GM18505 (cell line): Measurements from ENCODE around the gene MEIS1.

Experiments used
- ATAC-seq: cut with Tn5 transposase; IDR thresholded peaks from one replicate; pipeline ENCODE4 v1.9.1; 2021; ENCODE audit not compliant: unreplicated experiment
- POLR2A ChIP-seq: IDR thresholded peaks from 4 replicates; pipeline ENCODE4 v1.6.1; 2011; ENCODE audit warnings: borderline replicate concordance; ENCODE audit not compliant: insufficient read depth, insufficient read length; ENCODE audit errors: extremely low read depth

Gene MEIS1

GRCh38 chr2:66497431-66498288 lies 62.7 kb downstream of the MEIS1 start:
- no peak for ATAC-seq
- no peak for TF ChIP-seq POLR2A

GRCh38 chr2:66498289-66498975 lies 63.5 kb downstream of the MEIS1 start:
- no peak for TF ChIP-seq POLR2A

GRCh38 chr2:66501267-66501666 lies 66.3 kb downstream of the MEIS1 start:
- no peak for TF ChIP-seq POLR2A
- no peak for ATAC-seq

More at GRCh38 chr2:66498289-66498975, 63.5 kb downstream of the MEIS1 start:
- no peak for ATAC-seq

GRCh38 chr2:66506265-66506664 lies 71.3 kb downstream of the MEIS1 start:
- TF ChIP-seq POLR2A: no peak
- ATAC-seq: no peak

- no peak for TF ChIP-seq POLR2A
- ATAC-seq: no peak
These were observed 72.8 kb downstream of the MEIS1 start for GRCh38 chr2:66507673-66508201.

GRCh38 chr2:66508484-66509071 lies 73.7 kb downstream of the MEIS1 start:
- no peak for ATAC-seq
- TF ChIP-seq POLR2A: no peak

- TF ChIP-seq POLR2A: no peak
- no peak for ATAC-seq
These were observed 74.4 kb downstream of the MEIS1 start for GRCh38 chr2:66509326-66509811.

- no peak for ATAC-seq
- TF ChIP-seq POLR2A: no peak
These were observed 77.7 kb downstream of the MEIS1 start for GRCh38 chr2:66512626-66513025.

- TF ChIP-seq POLR2A: no peak
- ATAC-seq: no peak
These were observed 80.8 kb downstream of the MEIS1 start for GRCh38 chr2:66515743-66516142.

- TF ChIP-seq POLR2A: no peak
- ATAC-seq: no peak
These were observed 81.6 kb downstream of the MEIS1 start for GRCh38 chr2:66516499-66516898.

GRCh38 chr2:66517772-66518171 lies 82.8 kb downstream of the MEIS1 start:
- ATAC-seq: no peak

GRCh38 chr2:66519264-66519843 lies 84.4 kb downstream of the MEIS1 start:
- no peak for TF ChIP-seq POLR2A
- ATAC-seq: no peak

More at GRCh38 chr2:66517772-66518171, 82.8 kb downstream of the MEIS1 start:
- no peak for TF ChIP-seq POLR2A
